Mucosa of gallbladder (tissue), 1 donor: Measurements from ENCODE around the gene KCNK5. TPM values are rescaled to one million over a fixed set of nuclear protein-coding genes. Genes with fewer than 3 reads are reported as not detected.
A peak's percentile ranks its signal among the peaks of the same experiment; 100 is the strongest.

ENCODE experiments used
- DNase-seq: peaks from one replicate; pipeline ENCODE4 v3.0.0-alpha.2; 2020; ENCODE audit warnings: low spot score
- total RNA-seq: library from RNA; stranded (reverse); gene quantifications from one replicate; pipeline ENCODE4 v1.2.1, GENCODE V29; 2021
- donor health status: DM: no; HTN: no; CAD: no.

The KCNK5 gene
- total RNA-seq, 1 donor from 2014 or later, result 242 TPM

- no peak for DNase-seq
These were observed 31.3 kb downstream of the KCNK5 start for GRCh38 chr6:39197922-39198500.

- peak; percentile 76 for DNase-seq
These were observed 31.8 kb downstream of the KCNK5 start for GRCh38 chr6:39197521-39197920.

DNA sequence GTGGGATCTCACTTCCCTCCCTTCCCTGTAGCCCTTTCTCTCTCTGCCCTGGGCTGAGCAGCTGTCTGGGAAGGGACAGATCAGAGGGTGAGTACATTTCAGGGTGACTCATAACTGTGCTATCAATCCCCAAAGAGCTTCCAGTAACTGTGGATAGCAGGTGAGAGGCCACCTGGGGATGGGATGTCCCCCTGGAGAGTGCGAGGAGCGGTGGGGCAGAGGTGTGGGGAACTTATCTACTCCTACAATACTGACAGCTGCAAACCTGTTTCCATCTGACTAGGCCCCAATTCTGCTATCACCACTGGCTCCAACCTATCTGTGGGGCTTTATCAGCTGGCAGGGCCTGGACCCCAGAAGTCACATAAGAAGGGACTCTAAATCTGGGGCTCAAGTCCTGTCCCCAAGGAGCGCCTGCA lies 32.6 kb downstream of the KCNK5 start:
- no peak for DNase-seq

DNA sequence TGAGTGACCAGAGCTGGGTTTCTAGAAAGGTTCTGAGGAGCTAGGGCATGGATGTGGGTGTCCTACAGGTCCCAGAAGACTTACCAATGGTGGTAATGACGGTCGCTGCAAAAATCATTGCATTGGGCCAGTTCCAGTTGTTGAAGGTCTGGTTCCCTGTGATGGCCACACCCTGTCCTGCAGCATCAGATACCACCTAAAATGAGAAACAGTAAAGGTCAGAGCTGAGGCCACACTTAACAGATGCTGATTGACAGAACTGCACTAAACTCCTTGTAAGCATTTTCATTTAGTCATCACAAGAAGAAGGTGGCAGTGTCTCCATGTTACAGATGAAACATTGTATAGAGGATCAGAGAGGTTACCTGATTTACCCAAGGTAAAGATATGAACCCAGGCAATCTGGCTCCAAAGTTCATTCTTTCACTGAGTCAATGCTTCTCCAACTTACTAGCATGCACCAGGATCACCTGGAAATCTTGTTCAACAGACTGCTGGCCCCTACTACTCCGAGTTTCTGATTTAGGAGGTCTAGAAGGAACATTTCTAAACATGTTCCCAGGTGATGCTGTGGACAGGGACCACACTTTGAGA lies 33.4 kb downstream of the KCNK5 start:
- DNase-seq, result no peak

DNA sequence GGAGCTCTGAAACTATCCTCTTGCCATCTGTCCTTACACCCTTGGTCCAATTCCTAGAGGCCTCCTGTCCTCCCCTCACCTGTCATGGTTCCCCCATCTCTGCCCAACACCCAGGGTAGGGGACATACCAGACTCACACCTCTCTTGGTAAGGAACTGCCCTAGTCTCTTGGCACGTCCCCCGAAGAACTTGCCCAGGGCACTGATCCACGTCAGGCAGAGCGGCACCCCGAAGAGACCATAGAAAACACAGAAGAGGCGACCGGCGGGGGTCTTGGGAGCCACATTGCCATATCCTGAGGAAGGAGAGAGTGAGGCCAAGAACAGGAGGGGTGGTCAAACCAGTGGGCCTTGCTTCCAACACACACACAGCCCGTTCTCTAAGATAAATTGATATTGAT lies 34.8 kb downstream of the KCNK5 start:
- DNase-seq, result no peak

GRCh38 chr6:39193201-39193791 lies 36.0 kb downstream of the KCNK5 start:
- no peak for DNase-seq

DNA sequence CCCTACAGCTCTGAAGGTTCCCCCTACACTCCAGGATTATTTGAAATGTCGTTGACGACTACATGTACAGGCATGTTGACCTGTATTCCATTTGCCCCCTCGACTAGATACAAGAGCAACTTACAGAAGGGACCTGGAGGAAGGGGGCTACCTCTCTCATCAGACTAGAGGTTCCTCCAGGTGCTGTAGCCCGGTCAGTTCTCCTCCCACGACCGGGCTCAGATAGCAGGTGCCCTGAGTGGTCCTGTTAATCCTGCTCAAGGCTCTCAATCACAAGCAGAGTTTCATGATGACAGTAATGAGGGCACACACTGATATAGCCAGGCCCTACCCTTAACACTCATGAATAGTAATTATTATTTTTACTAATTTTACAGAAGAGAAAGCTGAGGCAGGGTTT lies 36.5 kb downstream of the KCNK5 start:
- no peak for DNase-seq

GRCh38 chr6:39191236-39191930 lies 37.9 kb downstream of the KCNK5 start:
- DNase-seq, result no peak

- DNase-seq, result no peak
These were observed 38.6 kb downstream of the KCNK5 start for GRCh38 chr6:39190545-39191235.

DNA sequence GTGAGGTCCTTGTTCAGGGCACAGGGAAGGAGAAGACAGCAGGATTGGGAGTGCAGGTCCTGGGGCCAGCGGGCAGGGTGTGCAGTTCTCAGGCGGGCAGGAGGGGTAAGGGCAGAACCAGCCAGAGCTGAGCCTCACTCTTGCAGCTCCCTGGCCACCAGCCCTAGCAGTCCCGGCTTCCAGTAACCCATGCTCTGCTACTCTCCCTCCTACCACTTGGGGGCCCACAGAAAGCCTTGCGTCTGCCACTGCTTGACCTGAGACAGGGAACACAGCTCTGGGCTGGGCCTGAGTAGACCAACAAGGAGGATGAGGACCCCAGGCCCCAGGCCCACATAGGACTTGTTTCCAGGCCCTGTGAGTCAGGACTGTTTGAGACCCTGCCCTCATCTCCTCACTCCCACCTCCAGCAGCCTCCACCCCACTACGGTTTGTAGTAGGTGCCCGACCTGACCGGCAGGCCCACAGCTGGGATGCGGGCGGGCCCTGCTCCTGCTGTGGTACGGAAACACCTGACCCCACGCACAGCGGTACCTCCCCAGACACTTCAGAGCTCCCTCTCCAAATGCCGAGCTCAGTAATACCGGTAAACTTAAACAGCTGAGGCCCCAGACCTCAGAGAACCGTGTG lies 39.2 kb downstream of the KCNK5 start:
- DNase-seq, result no peak

GRCh38 chr6:39189131-39189530 lies 40.1 kb downstream of the KCNK5 start:
- no peak for DNase-seq

GRCh38 chr6:39188571-39188970 lies 40.7 kb downstream of the KCNK5 start:
- no peak for DNase-seq

DNA sequence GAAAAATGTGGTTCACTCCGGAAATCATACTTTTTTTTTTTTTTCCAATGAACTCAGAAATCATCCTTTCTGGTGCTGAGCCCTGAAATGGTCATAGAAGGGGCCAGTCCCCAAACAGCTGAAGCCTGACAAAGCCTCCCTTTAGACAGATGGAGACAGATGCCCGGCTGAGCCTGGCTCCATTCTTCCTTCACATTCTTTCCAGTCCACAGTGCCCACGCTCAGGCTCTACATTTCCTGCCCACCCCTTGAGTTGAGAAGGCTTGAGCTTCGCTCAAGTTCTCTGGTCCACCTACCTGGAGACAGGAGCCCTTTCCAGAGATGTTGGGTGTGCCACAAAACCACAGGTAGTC lies 41.2 kb downstream of the KCNK5 start:
- DNase-seq, result no peak

DNA sequence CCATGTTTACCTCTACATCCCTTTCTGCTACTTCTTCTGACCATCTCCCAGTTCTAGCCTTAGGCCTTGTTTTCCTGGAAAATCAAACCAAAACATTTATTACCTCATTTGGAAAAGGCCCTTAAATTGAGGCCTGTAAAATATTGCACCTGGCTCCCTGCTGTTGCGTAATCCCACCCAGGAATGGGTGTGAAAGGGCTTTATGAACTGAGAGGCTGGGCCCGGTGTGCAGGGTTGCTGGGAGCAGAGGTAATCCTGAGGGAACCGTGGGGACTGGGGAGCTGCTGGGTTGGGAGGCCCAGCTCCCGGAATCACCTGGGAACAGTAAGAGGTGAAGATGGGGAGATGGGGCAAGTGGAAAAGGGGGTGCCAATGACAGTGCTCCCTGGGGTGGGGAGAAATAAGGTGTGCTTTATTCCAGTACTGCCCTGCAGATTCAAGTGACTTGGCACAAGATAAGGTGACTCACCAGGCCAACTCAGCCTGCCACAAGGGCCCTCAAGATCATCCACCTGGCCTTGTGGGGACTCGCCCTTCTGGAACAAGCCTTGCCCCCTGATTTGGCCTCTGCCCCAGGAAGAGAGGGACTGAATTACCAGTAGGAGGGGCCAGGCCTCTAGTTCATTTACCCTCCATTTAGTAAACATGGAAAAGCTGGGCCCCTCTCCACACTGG lies 44.2 kb downstream of the KCNK5 start:
- DNase-seq, result no peak

DNA sequence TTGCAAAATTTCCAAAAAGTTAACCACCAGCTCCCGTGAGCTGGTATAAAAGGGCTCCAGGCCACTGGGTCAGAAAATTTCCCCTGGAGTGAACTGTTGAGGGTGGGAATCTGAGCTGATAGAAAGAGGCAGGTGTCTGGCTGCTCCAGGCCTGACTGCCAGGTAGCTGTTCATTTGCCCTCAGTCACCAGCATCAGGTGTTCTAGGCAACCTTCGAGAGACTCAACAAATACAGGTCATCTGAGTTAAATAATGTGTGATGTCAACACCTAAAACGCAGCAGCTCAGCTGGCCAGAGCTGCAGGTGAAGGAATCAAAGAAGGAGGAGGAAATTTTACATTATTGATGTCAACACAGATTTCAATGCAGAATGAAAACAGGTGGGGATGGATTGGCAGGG lies 46.7 kb downstream of the KCNK5 start:
- no peak for DNase-seq

DNA sequence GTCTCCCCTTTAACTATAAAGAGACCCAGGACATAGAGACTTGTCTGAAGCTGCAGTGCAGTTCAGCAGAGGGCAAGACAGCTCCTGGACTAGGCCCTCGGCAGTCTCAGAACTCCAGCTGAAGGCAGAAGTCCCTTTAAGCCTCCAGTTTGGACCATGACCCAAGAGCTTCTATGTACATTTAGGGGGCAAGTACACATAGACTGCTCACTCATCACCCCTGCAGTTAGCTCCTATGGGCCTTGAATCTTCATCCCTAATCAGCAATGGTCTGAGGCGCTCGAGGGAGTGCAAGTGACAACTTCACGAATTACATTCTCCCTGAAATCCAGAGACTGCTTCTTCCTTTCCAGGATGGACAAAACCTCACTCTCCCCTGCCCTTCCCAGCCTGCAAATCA lies 47.4 kb downstream of the KCNK5 start:
- no peak for DNase-seq

- no peak for DNase-seq
These were observed 47.9 kb downstream of the KCNK5 start for GRCh38 chr6:39181333-39181732.

GRCh38 chr6:39178804-39179203 lies 50.5 kb downstream of the KCNK5 start:
- no peak for DNase-seq

DNA sequence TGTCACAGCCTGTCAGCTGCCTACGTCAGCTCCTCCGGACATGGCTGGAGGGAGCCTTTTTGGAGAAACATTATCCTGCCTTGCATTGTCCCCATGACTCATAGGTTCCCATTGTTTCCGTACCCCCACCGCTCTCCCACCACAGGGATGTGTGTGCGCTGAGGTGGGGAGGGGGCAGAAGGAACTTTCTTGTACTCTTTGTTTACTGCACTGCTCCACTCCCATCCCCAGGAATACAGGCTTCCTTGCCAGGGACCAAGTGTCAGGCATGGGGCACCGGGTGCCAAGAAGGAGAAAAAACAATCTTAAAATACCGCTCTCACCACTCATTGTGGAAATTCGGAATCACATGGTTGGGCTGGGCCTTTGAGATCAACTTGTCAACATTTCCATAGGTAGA lies 51.0 kb downstream of the KCNK5 start:
- no peak for DNase-seq

DNA sequence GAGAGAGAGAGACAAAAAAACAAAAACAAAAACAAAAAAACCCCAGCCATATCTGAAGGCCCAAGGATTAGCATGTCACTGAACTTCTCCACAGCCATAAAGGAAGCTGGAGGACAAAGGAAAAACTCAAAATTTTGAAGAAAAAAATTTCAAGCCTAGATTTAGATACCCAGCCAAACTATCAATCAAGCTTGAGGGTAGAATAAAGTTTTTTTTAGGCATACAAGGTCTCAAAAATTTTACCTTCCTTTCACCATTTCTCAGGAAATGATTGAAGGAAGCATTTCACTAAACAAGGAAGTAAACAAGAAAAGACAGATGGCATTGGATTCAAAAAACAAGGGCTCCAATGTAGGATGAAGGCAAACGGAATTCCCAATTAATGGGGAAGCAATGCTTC lies 52.1 kb downstream of the KCNK5 start:
- DNase-seq, result no peak

DNA sequence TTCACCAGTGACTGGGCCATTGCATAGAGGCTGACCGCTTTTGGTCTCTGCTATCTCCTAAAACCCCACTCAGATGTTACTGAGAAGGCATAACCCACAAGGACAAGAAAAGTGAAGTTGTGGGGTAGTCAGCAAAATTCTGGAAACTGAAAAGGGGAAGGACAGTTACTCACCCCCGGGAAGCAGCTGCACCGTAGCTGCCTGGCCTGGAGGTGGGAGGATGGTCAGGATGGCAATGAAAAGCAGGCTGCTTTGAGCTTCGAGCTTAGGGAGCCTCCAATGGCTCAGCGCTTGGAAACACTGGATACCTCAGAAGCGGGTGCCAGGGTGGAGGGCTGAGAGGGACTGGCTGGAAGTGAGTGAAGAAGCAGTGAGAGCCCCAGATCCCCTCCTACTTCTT lies 56.0 kb downstream of the KCNK5 start:
- DNase-seq, result no peak

DNA sequence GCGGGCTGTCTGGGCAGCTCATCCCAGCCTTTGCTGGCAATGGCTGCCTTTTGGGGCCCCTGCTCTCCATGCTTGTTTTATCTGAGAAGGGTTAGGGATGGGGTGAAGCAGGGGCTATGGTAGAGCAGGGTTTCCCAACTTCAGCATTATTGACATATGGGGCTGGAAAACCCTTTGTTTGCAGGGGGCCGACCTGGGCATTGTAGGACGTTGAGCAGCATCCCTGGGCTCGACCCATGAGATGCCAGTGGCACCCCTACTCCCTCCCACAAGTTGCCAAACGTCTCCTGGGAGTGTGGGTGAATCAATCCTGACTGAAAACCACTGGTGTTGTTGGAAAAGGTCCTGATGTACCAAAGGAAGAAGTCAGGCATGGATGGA lies 56.9 kb downstream of the KCNK5 start:
- no peak for DNase-seq
